DND-41 (cell line): Measurements from ENCODE around the gene CACNA1A.

ENCODE experiments used
- ATAC-seq: fragments of 200-7000 bp; cut with Tn5 transposase; 3 replicates; pipeline ENCODE4 v1.9.1; 2021; ENCODE audit warnings: low read depth; ENCODE audit not compliant: insufficient read depth
- DNase-seq: peaks from one replicate; pipeline ENCODE4 v3.0.0-alpha.2; 2020
- H2AFZ ChIP-seq: 2 replicates; pipeline ENCODE4 v1.6.0; 2012; ENCODE audit warnings: low read depth, low read length
- H3K27ac ChIP-seq: 2 replicates; pipeline ENCODE4 v1.5.1; 2012; ENCODE audit warnings: low read length, inconsistent platforms
- H3K27me3 ChIP-seq: fragments of 200-600 bp; sonication (generic); 2 replicates; pipeline ENCODE4 v1.6.0; 2012; ENCODE audit warnings: low read length, mild to moderate bottlenecking, inconsistent platforms; ENCODE audit not compliant: insufficient read depth, poor library complexity
- H3K36me3 ChIP-seq: 2 replicates; pipeline ENCODE4 v1.5.1; 2012; ENCODE audit warnings: low read length, inconsistent platforms; ENCODE audit not compliant: insufficient read depth
- H3K4me1 ChIP-seq: 2 replicates; pipeline ENCODE4 v1.5.1; 2012; ENCODE audit warnings: mild to moderate bottlenecking, low read length; ENCODE audit not compliant: insufficient read depth
- H3K4me2 ChIP-seq: 2 replicates; pipeline ENCODE4 v1.6.0; 2012; ENCODE audit warnings: mild to moderate bottlenecking, moderate library complexity, low read length, inconsistent platforms; ENCODE audit not compliant: insufficient read depth
- H3K4me3 ChIP-seq, 2 experiments: fragments of 200-600 bp in 1 of 2; shearing (Covaris generic) in 1 of 2; 2 replicates each; pipeline ENCODE4 v1.5.1; 2012 to 2016; ENCODE audit warnings: inconsistent platforms in 2 of 2, low read length in 2 of 2, mild to moderate bottlenecking in 2 of 2, low read depth in 1 of 2, moderate library complexity in 1 of 2
- H3K79me2 ChIP-seq: 2 replicates; pipeline ENCODE4 v1.6.0; 2012; ENCODE audit warnings: low read length, inconsistent platforms; ENCODE audit not compliant: insufficient read depth
- H3K9ac ChIP-seq: 2 replicates; pipeline ENCODE4 v1.6.0; 2012; ENCODE audit warnings: low read depth, mild to moderate bottlenecking, inconsistent platforms, low read length, moderate library complexity
- H3K9me3 ChIP-seq: 2 replicates; pipeline ENCODE4 v1.5.1; 2012; ENCODE audit warnings: low read length, moderate library complexity, mild to moderate bottlenecking, inconsistent platforms; ENCODE audit not compliant: insufficient read depth, severe bottlenecking
- H4K20me1 ChIP-seq: 2 replicates; pipeline ENCODE4 v1.6.0; 2012; ENCODE audit warnings: low read length; ENCODE audit not compliant: insufficient read depth
- CTCF ChIP-seq: IDR thresholded peaks from 2 replicates; pipeline ENCODE4 v1.5.1; 2012; ENCODE audit warnings: borderline replicate concordance, low read length, moderate library complexity, mild to moderate bottlenecking; ENCODE audit not compliant: poor library complexity, severe bottlenecking; ENCODE audit errors: extremely low read depth
- EZH2 ChIP-seq: IDR thresholded peaks from 3 replicates; pipeline ENCODE4 v1.6.1; 2012; ENCODE audit warnings: borderline replicate concordance, low read depth, mild to moderate bottlenecking, moderate library complexity, low read length, inconsistent platforms; ENCODE audit not compliant: severe bottlenecking

Gene CACNA1A

GRCh38 chr19:13277104-13277809, 229.0 kb downstream of the CACNA1A start:
- Histone ChIP-seq H3K9ac (no peak overlapping the region; the same call in 1 of the 2 replicates), H3K9me3 (no peaks in the 10 kb centered on the region), H3K27me3 (no peaks in the 10 kb centered on the region), H3K4me3 (peak overlapping the region in 1 of 2 experiments; percentile 26; a peak in 2 of 4 replicates), H4K20me1 (no peaks in the 10 kb centered on the region), H3K27ac (no peak overlapping the region; the same call in 1 of the 2 replicates), H2AFZ (peak overlapping the region; percentile 51), H3K36me3 (no peaks in the 10 kb centered on the region), H3K4me1 (peaks cover 10% of the 10 kb centered on the region), H3K79me2 (no peaks in the 10 kb centered on the region), H3K4me2 (peak overlapping the region; percentile 55)
- ATAC-seq = peak; percentile 94
- no peak for TF ChIP-seq EZH2
- peak; percentile 84 for TF ChIP-seq CTCF
- peak; percentile 73 for DNase-seq

- TF ChIP-seq EZH2 = no peak
- no peak for TF ChIP-seq CTCF
- Histone ChIP-seq H3K79me2 (no peaks in the 10 kb centered on the region), H3K9ac (no peak overlapping the region), H2AFZ (no peak overlapping the region), H3K4me2 (no peak overlapping the region), H3K4me3 (no peak overlapping the region), H3K27me3 (no peaks in the 10 kb centered on the region), H3K4me1 (peaks cover 10% of the 10 kb centered on the region), H4K20me1 (no peaks in the 10 kb centered on the region), H3K36me3 (no peaks in the 10 kb centered on the region), H3K27ac (no peak overlapping the region), H3K9me3 (peaks cover 5% of the 10 kb centered on the region)
- ATAC-seq (no peak), DNase-seq (no peak)
These were observed 231.1 kb downstream of the CACNA1A start for GRCh38 chr19:13275016-13275722.

- H3K27me3 ChIP-seq = no peaks in the 10 kb centered on the region
- no peaks in the 10 kb centered on the region for H3K79me2 ChIP-seq
These were observed 235.7 kb downstream of the CACNA1A start for GRCh38 chr19:13270514-13271105.

More at GRCh38 chr19:13270514-13271105, 235.7 kb downstream of the CACNA1A start:
- Histone ChIP-seq H3K9ac (no peak overlapping the region), H3K4me3 (no peak overlapping the region), H2AFZ (no peak overlapping the region), H3K27ac (no peak overlapping the region), H3K4me1 (no peaks in the 10 kb centered on the region), H3K4me2 (no peak overlapping the region), H4K20me1 (no peaks in the 10 kb centered on the region), H3K9me3 (peaks cover 5% of the 10 kb centered on the region), H3K36me3 (no peaks in the 10 kb centered on the region)
- DNase-seq (no peak), ATAC-seq (no peak)
- TF ChIP-seq EZH2 (no peak), CTCF (no peak)
